Bronchial epithelial cell (primary cell): ENCODE measurements around the gene RSPRY1. TPM values are rescaled to one million over a fixed set of nuclear protein-coding genes. Genes with fewer than 3 reads are reported as not detected.

Experiments
- DNase-seq: peaks from one replicate; pipeline ENCODE4 v3.0.0-alpha.2; 2010; ENCODE audit warnings: low read depth
- FAIRE-seq: peaks from 2 replicates; lab custom pipeline; 2011; peaks lifted over from hg19 to GRCh38; lab: Jason Lieb, UNC
- H3K27me3 ChIP-seq: 2 replicates; pipeline ENCODE4 v1.5.1; 2011; ENCODE audit warnings: low read length; ENCODE audit not compliant: control insufficient read depth, insufficient read depth
- H3K36me3 ChIP-seq: 2 replicates; pipeline ENCODE4 v1.5.1; 2011; ENCODE audit warnings: low read length; ENCODE audit not compliant: control insufficient read depth, insufficient read depth
- H3K4me3 ChIP-seq: 2 replicates; pipeline ENCODE4 v1.5.1; 2011; ENCODE audit warnings: mild to moderate bottlenecking, low read depth, low read length, control low read depth
- CTCF ChIP-seq: IDR thresholded peaks from 2 replicates; pipeline ENCODE4 v1.5.1; 2011; ENCODE audit warnings: mild to moderate bottlenecking, moderate library complexity, low read length, control low read depth, inconsistent platforms; ENCODE audit not compliant: insufficient read depth, severe bottlenecking
- total RNA-seq: library from RNA; depleted of rRNA; stranded (reverse); fragments of >200 nt; gene quantifications from 2 replicates; pipeline ENCODE4 v1.2.1, GENCODE V29; 2014

The RSPRY1 gene
- 38.3 and 38.7 TPM in 2 replicates for total RNA-seq

DNA sequence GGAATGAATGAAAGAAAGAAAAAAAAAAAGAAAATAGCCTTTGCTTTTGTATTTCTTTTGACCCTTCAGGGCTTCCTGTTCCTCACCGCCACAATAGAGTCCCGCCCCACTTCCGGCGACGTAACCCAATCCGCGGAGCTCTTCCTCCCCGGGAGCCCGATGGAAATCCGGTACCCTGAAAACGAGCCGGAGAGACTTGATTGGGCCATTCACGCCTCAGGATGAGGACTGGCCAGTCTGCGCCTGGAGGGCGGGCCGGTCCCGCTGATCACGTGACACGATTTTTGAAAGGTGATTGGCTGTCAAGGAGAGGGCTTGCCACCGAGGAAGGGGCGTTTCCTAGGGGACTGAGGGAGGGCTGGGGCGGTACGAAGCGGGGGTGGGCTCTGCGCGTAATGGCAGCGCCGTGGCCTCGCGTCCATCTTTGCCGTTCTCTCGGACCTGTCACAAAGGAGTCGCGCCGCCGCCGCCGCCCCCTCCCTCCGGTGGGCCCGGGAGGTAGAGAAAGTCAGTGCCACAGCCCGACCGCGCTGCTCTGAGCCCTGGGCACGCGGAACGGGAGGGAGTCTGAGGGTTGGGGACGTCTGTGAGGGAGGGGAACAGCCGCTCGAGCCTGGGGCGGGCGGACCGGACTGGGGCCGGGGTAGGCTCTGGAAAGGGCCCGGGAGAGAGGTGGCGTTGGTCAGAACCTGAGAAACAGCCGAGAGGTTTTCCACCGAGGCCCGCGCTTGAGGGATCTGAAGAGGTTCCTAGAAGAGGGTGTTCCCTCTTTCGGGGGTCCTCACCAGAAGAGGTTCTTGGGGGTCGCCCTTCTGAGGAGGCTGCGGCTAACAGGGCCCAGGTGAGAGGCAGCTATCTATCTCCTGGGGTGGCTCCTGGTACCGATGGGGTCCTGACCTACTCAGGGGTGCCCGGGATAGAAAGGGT, at the start of gene RSPRY1, which contains the start of gene PSME3IP1:
TSS of gene RSPRY1 (plus strand) at position 385 of the 927 bp plus-strand sequence. CDS start 18,330 bp downstream, outside the sequence.
TSS of gene PSME3IP1 (minus strand) at position 95 of the 927 bp plus-strand sequence. CDS start 12,185 bp downstream, outside the sequence.
- peak; percentile 99 for DNase-seq
- FAIRE-seq: no peak

DNA sequence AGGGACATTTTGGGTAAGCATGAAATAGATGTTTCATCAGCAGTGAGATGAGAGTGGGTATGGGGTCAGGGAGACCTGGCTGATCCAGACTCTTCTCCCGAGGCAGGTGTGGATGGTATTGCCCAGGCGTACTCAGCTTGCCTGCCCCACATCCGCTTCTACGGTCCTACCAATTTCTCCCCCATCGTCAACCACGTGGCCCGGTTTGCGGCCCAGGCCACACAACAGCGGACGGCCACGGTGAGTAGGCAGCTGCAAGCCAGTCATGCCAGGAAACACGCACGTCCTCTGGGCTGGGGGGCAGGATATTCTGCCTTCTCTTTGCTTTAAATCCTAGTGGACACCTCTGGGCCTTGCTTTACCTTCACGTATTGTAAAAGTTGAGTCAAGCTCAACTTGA, 49.1 kb upstream of the RSPRY1 start:
- H3K4me3 ChIP-seq: no peak overlapping the region
- TF ChIP-seq CTCF: no peak
- FAIRE-seq (no peak), DNase-seq (no peak)
- no peaks in the 10 kb centered on the region for H3K36me3 ChIP-seq
- no peaks in the 10 kb centered on the region for H3K27me3 ChIP-seq

More for the DNA sequence above, at the start of gene RSPRY1, which contains the start of gene PSME3IP1:
- TF ChIP-seq CTCF: no peak
- H3K27me3 ChIP-seq: no peaks in the 10 kb centered on the region
- H3K36me3 ChIP-seq: peaks cover 1% of the 10 kb centered on the region
- peak within 1 kb of the TSS; percentile 62 for H3K4me3 ChIP-seq

DNA sequence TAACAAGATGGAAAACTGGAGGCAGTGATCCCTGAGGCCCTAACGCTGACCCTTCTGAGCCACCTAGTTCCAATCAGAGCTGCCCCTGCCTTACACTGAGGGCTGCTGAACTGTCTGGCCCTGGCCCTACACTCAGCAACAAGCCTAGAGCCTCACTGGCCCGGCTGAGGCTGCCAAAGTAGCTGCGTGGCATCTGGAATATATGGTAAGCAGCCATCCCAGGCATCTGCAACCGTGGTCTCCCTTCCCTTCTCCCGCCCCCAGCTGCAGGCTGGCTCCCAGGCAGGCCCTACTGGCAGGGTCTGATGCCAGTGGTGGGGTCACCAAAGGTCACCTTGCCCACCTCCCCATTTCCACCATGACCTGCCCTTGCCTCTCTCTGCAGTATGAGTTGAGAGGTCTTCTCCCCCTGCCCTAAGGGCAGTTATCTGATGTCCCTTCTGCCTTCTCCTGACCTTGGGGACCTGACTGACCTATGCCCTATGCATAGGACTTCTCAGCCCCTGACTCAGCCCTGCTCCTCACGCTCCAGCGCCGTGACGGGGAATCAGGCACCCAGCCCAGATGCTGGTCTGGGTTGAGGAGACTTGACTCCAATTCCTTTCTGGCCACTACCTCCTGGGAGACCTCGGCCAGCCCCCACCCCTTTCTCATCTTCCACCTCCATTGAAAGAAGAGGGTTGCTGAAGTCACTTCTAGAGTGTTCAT, 48.4 kb upstream of the RSPRY1 start:
- no peaks in the 10 kb centered on the region for H3K27me3 ChIP-seq
- peak; percentile 36 for FAIRE-seq
- no peaks in the 10 kb centered on the region for H3K36me3 ChIP-seq
- no peak for TF ChIP-seq CTCF
- no peak for DNase-seq
- no peak overlapping the region for H3K4me3 ChIP-seq

- Histone ChIP-seq H3K4me3 (no peak overlapping the region), H3K36me3 (no peaks in the 10 kb centered on the region), H3K27me3 (no peaks in the 10 kb centered on the region)
- no peak for TF ChIP-seq CTCF
- no peak for DNase-seq
- no peak for FAIRE-seq
Measured at GRCh38 chr16:57138281-57138935, 47.7 kb upstream of the RSPRY1 start.

- no peaks in the 10 kb centered on the region for H3K36me3 ChIP-seq
- TF ChIP-seq CTCF: no peak
- no peak for FAIRE-seq
- H3K4me3 ChIP-seq: no peak overlapping the region
- DNase-seq: no peak
- H3K27me3 ChIP-seq: no peaks in the 10 kb centered on the region
Measured at GRCh38 chr16:57140931-57141668, 45.0 kb upstream of the RSPRY1 start.
